CD4-positive, alpha-beta T cell treated with Interleukin-6 at 100 ng/mL for 8 hours (primary cell): ENCODE measurements around the gene POU6F2.
"Not testable (repeated sequence)": the region's sequence is repeated elsewhere in the genome, so short reads cannot be mapped to it uniquely, and the experiment has no call there.

Source experiments
- DNase-seq: peaks from one replicate; pipeline ENCODE4 v3.0.0-alpha.2; 2020; ENCODE audit warnings: mixed read lengths, low spot score

POU6F2 gene

GRCh38 chr7:39355664-39356063 is 378.0 kb downstream of the POU6F2 start:
- DNase-seq: no peak

GRCh38 chr7:39356172-39356925 is 378.6 kb downstream of the POU6F2 start:
- no peak for DNase-seq

- DNase-seq: no peak
Measured at GRCh38 chr7:39357648-39358047, 379.9 kb downstream of the POU6F2 start.

- DNase-seq: no peak
Measured at GRCh38 chr7:39360038-39360437, 382.3 kb downstream of the POU6F2 start.

- DNase-seq: no peak
Measured at GRCh38 chr7:39360766-39361165, 383.1 kb downstream of the POU6F2 start.

GRCh38 chr7:39365751-39366295 is 388.1 kb downstream of the POU6F2 start:
- no peak for DNase-seq

GRCh38 chr7:39367451-39367850 is 389.7 kb downstream of the POU6F2 start:
- DNase-seq: no peak

- no peak for DNase-seq
Measured at GRCh38 chr7:39367943-39368342, 390.2 kb downstream of the POU6F2 start.

- no peak for DNase-seq
Measured at GRCh38 chr7:39372383-39372782, 394.7 kb downstream of the POU6F2 start.

- no peak for DNase-seq
Measured at GRCh38 chr7:39374436-39375040, 396.8 kb downstream of the POU6F2 start.

GRCh38 chr7:39375047-39375873 is 397.6 kb downstream of the POU6F2 start:
- no peak for DNase-seq

GRCh38 chr7:39375874-39376190 is 398.1 kb downstream of the POU6F2 start:
- no peak for DNase-seq

GRCh38 chr7:39376881-39377280 is 399.2 kb downstream of the POU6F2 start:
- DNase-seq: not testable (repeated sequence)

GRCh38 chr7:39379416-39379815 is 401.7 kb downstream of the POU6F2 start:
- no peak for DNase-seq

- no peak for DNase-seq
Measured at GRCh38 chr7:39383136-39383535, 405.4 kb downstream of the POU6F2 start.

GRCh38 chr7:39384386-39384785 is 406.7 kb downstream of the POU6F2 start:
- DNase-seq: no peak

GRCh38 chr7:39386718-39387117 is 409.0 kb downstream of the POU6F2 start:
- no peak for DNase-seq

- DNase-seq: no peak
Measured at GRCh38 chr7:39392151-39392550, 414.4 kb downstream of the POU6F2 start.

GRCh38 chr7:39394105-39394680 is 416.5 kb downstream of the POU6F2 start:
- no peak for DNase-seq

GRCh38 chr7:39399458-39399857 is 421.7 kb downstream of the POU6F2 start:
- DNase-seq: no peak

- DNase-seq: no peak
Measured at GRCh38 chr7:39399986-39400385, 422.3 kb downstream of the POU6F2 start.

GRCh38 chr7:39400836-39401235 is 423.1 kb downstream of the POU6F2 start:
- DNase-seq: no peak
